IMR-90 (cell line): ENCODE results near the gene MYH10. TPM values are rescaled to one million over a fixed set of nuclear protein-coding genes. Genes with fewer than 3 reads are reported as not detected.

ENCODE experiments used
- ATAC-seq: fragments of 200-7000 bp; cut with Tn5 transposase; 2 replicates; pipeline ENCODE4 v1.9.1; 2020; ENCODE audit warnings: low read depth, mild to moderate bottlenecking, moderate library complexity
- BruUV-seq: library from RNA; stranded (reverse); fragments of 400-500 nt; replicated peaks from 2 replicates; lab custom pipeline; 2021; lab: Mats Ljungman, UMichigan
- CTCF ChIA-PET: fragments of 300-600 bp; formaldehyde crosslinking; extraction: SDS; loops from one replicate; lab custom pipeline; 2021; ENCODE audit warnings: antibody characterized with exemption; lab: Yijun Ruan, JAX
- POLR2A ChIA-PET: fragments of 300-600 bp; sonication (Branson Sonifier 250); formaldehyde crosslinking; loops from one replicate; lab custom pipeline; 2022; ENCODE audit warnings: antibody characterized with exemption; ENCODE audit not compliant: unreplicated experiment; lab: Charles Lee
- DNase-seq: peaks from one replicate; pipeline ENCODE4 v3.0.0; 2013
- H2AFZ ChIP-seq: replicated peaks from 2 replicates; pipeline ENCODE3; 2013; ENCODE audit warnings: low read length, mild to moderate bottlenecking; ENCODE audit not compliant: poor library complexity
- H2AK5ac ChIP-seq: 2 replicates; pipeline ENCODE4 v1.6.1; 2013; ENCODE audit warnings: low read depth, low read length, inconsistent platforms
- H2AK9ac ChIP-seq: replicated peaks from 2 replicates; pipeline ENCODE3; 2013; ENCODE audit warnings: mild to moderate bottlenecking, low read depth, low read length, moderate library complexity; ENCODE audit not compliant: poor library complexity
- H2BK120ac ChIP-seq: 2 replicates; pipeline ENCODE4 v1.6.1; 2013; ENCODE audit warnings: low read depth, low read length, inconsistent platforms
- H2BK15ac ChIP-seq: 3 replicates; pipeline ENCODE4 v1.6.1; 2013; ENCODE audit warnings: low read depth, low read length, inconsistent platforms
- H2BK20ac ChIP-seq: 2 replicates; pipeline ENCODE4 v1.6.1; 2013; ENCODE audit warnings: low read depth, mild to moderate bottlenecking, inconsistent platforms, low read length, moderate library complexity
- H2BK5ac ChIP-seq: 2 replicates; pipeline ENCODE4 v1.6.1; 2013; ENCODE audit warnings: mild to moderate bottlenecking, low read depth, low read length, inconsistent platforms; ENCODE audit not compliant: poor library complexity, severe bottlenecking
- H3K14ac ChIP-seq: replicated peaks from 2 replicates; pipeline ENCODE4 v1.6.1; 2013; ENCODE audit warnings: low read depth, low read length, inconsistent platforms
- H3K18ac ChIP-seq: 2 replicates; pipeline ENCODE4 v1.6.1; 2013; ENCODE audit warnings: low read depth, low read length, control low read depth
- H3K23ac ChIP-seq: 2 replicates; pipeline ENCODE4 v1.6.1; 2013; ENCODE audit warnings: low read depth, low read length, inconsistent platforms
- H3K27ac ChIP-seq: 2 replicates; pipeline ENCODE4 v1.5.1; 2013; ENCODE audit warnings: mild to moderate bottlenecking, control low read depth, low read length; ENCODE audit not compliant: insufficient read depth
- H3K27me3 ChIP-seq: 2 replicates; pipeline ENCODE4 v1.6.1; 2013; ENCODE audit warnings: low read length; ENCODE audit not compliant: control insufficient read depth, insufficient read depth
- H3K36me3 ChIP-seq: 2 replicates; pipeline ENCODE4 v1.6.1; 2013; ENCODE audit warnings: low read length, mixed read lengths; ENCODE audit not compliant: control insufficient read depth, insufficient read depth
- H3K4ac ChIP-seq: 2 replicates; pipeline ENCODE4 v1.6.1; 2013; ENCODE audit warnings: low read depth, low read length, inconsistent platforms
- H3K4me1 ChIP-seq: 2 replicates; pipeline ENCODE4 v1.6.1; 2013; ENCODE audit warnings: low read length, mixed read lengths; ENCODE audit not compliant: control insufficient read depth, insufficient read depth
- H3K4me2 ChIP-seq: 2 replicates; pipeline ENCODE4 v1.6.1; 2013; ENCODE audit warnings: low read depth, mild to moderate bottlenecking, control low read depth, low read length, moderate library complexity
- H3K4me3 ChIP-seq: 2 replicates; pipeline ENCODE4 v1.5.1; 2013; ENCODE audit warnings: low read depth, mild to moderate bottlenecking, control low read depth, low read length, moderate library complexity; ENCODE audit not compliant: insufficient read depth
- H3K56ac ChIP-seq: 2 replicates; pipeline ENCODE4 v1.6.1; 2013; ENCODE audit warnings: low read length, inconsistent platforms; ENCODE audit not compliant: insufficient read depth; ENCODE audit errors: extremely low read depth
- H3K79me1 ChIP-seq, 2 experiments: 2 replicates each; pipeline ENCODE4 v1.6.1; 2013; ENCODE audit warnings: low read length in 2 of 2, inconsistent platforms in 1 of 2, low read depth in 1 of 2
- H3K9ac ChIP-seq: 2 replicates; pipeline ENCODE4 v1.6.1; 2013; ENCODE audit warnings: low read depth, low read length, control low read depth
- H3K9me1 ChIP-seq: 2 replicates; pipeline ENCODE4 v1.6.1; 2013; ENCODE audit warnings: low read length, inconsistent platforms; ENCODE audit not compliant: insufficient read depth
- H3K9me3 ChIP-seq: 2 replicates; pipeline ENCODE4 v1.6.1; 2013; ENCODE audit warnings: low read length; ENCODE audit not compliant: control insufficient read depth, insufficient read depth
- H4K20me1 ChIP-seq: 2 replicates; pipeline ENCODE4 v1.6.1; 2013; ENCODE audit warnings: low read length, inconsistent platforms; ENCODE audit not compliant: insufficient read depth
- H4K5ac ChIP-seq: 2 replicates; pipeline ENCODE4 v1.6.1; 2013; ENCODE audit warnings: mild to moderate bottlenecking, low read depth, low read length, control low read depth
- H4K8ac ChIP-seq, 2 experiments: 2 replicates each; pipeline ENCODE4 v1.6.1; 2013; ENCODE audit warnings: low read depth in 2 of 2, low read length in 2 of 2, control low read depth in 1 of 2, inconsistent platforms in 1 of 2
- H4K91ac ChIP-seq: 2 replicates; pipeline ENCODE4 v1.6.1; 2013; ENCODE audit warnings: low read depth, low read length, inconsistent platforms; ENCODE audit not compliant: insufficient read depth
- RAD21 ChIP-seq: IDR thresholded peaks from 2 replicates; pipeline ENCODE4 v1.6.1; 2012; ENCODE audit warnings: low read length, improper control_type of control experiment
- RCOR1 ChIP-seq: IDR thresholded peaks from 2 replicates; pipeline ENCODE4 v1.6.1; 2012; ENCODE audit warnings: mild to moderate bottlenecking, low read length, improper control_type of control experiment; ENCODE audit not compliant: insufficient replicate concordance
- USF2 ChIP-seq: fragments of 150-350 bp; IDR thresholded peaks from 2 replicates; pipeline ENCODE4 v1.6.1; 2017; ENCODE audit warnings: mild to moderate bottlenecking, antibody characterized with exemption, low read length, low read depth
- WGBS, 2 experiments: methylation state at CpG; one replicate each; pipeline versions ENCODE4 v1.1.5 to v1.1.7; 2013; ENCODE audit warnings: missing lambda C conversion rate in 2 of 2; ENCODE audit not compliant: insufficient read length in 1 of 2; ENCODE audit errors: extremely low coverage in 2 of 2; 5-methylcytosine and 5-hydroxymethylcytosine counted together
- dilution Hi-C: fragments of 300-500 bp; cut with HindIII; formaldehyde crosslinking; loops from one replicate; pipeline ENCODE4 v1.14.3; 2018; ENCODE audit warnings: low sequenced_read_pairs; ENCODE audit not compliant: unreplicated experiment
- in situ Hi-C: fragments of 300-500 bp; cut with MboI; formaldehyde crosslinking; loops from 3 replicates; pipeline ENCODE4 v1.14.3; 2019; ENCODE audit warnings: low sequenced_read_pairs, inconsistent platforms, mixed read lengths
- intact Hi-C: fragments of 100-400 bp; cut with micrococcal nuclease; formaldehyde crosslinking; loops from 2 replicates; pipeline ENCODE4 v1.10.0; 2022
- polyA plus RNA-seq, 3 experiments: library from polyadenylated mRNA; depleted of rRNA; stranded (reverse); fragments of >200 nt; gene quantifications; 2 replicates each; pipeline ENCODE4 v1.2.3, GENCODE V29; 2012; ENCODE audit warnings: low replicate concordance in 1 of 3
- total RNA-seq: library from RNA; depleted of rRNA; stranded (reverse); fragments of >200 nt; gene quantifications from 2 replicates; pipeline ENCODE4 v1.2.3, GENCODE V29; 2012

Gene MYH10
- total and polyA plus RNA-seq, 2 of the 4 experiments (the other 2 are of a cell fraction), result 71.2 to 95.2 TPM

GRCh38 chr17:8611619-8612298 lies 18.8 kb downstream of the MYH10 start:
- Histone ChIP-seq H3K56ac (no peak overlapping the region), H2AFZ (no peak overlapping the region), H3K18ac (no peak overlapping the region), H3K9ac (no peak overlapping the region), H3K14ac (0 out of 2 replicates have a peak overlapping the region, but pooled peaks have one; percentile 2), H4K91ac (no peak overlapping the region), H2BK20ac (no peak overlapping the region), H2BK5ac (peak overlapping the region; percentile 23), H3K4me3 (peak overlapping the region; percentile 26; the same call in 1 of the 2 replicates), H3K4ac (no peak overlapping the region), H2BK15ac (no peak overlapping the region), H4K8ac (peak overlapping the region in 1 of 2 experiments; percentile 45; a peak in 1 of 4 replicates), H3K9me1 (peaks cover 19% of the 10 kb centered on the region), H2BK120ac (no peak overlapping the region), H4K5ac (no peak overlapping the region), H4K20me1 (peaks cover 21% of the 10 kb centered on the region), H3K79me1 (peaks cover 34 to 64% of the 10 kb centered on the region in 2 experiments), H3K4me1 (peaks cover 5% of the 10 kb centered on the region), H3K27me3 (no peaks in the 10 kb centered on the region), H2AK5ac (no peak overlapping the region), H3K36me3 (no peaks in the 10 kb centered on the region; the same call in 1 of the 2 replicates), H3K27ac (peak overlapping the region; percentile 7; the same call in 1 of the 2 replicates), H2AK9ac (no peak overlapping the region), H3K9me3 (0 out of 2 replicates have a peak, but pooled peaks cover 1% of the 10 kb centered on the region), H3K23ac (peak overlapping the region; percentile 13; the same call in 1 of the 2 replicates), H3K4me2 (peak overlapping the region; percentile 79)
- in situ Hi-C loops, result no loop called here
- CTCF ChIA-PET, result no interaction called here
- DNase-seq (peak; percentile 47), ATAC-seq (peak; percentile 36)
- WGBS, 2 experiments, result 50% methylated on average over 2 of the region's 8 CpGs; no CpG with 5 or more reads in 1 of the 2 experiments
- dilution Hi-C loops, result no loop called here
- intact Hi-C loops, result no loop called here
- TF ChIP-seq USF2, result no peak
- no peak for TF ChIP-seq RCOR1
- TF ChIP-seq RAD21, result no peak
- POLR2A ChIA-PET, result no interaction called here
- BruUV-seq, result no TSS peak
